T-cell (primary cell): Measurements from ENCODE around the gene C6orf47. TPM values are rescaled to one million over a fixed set of nuclear protein-coding genes. Genes with fewer than 3 reads are reported as not detected.

ENCODE experiments used
- ATAC-seq, 4 experiments: fragments of 200-7000 bp in 3 of 4; fragments of 150-1000 bp in 1 of 4; cut with Tn5 transposase; replicated peaks in 1 of 4; 1 replicate in 3 of 4; 2 replicates in 1 of 4; pipeline ENCODE4 v1.10.0; 2021; ENCODE audit warnings: moderate library complexity in 3 of 4, mild to moderate bottlenecking in 2 of 4, moderate number of reproducible peaks in 1 of 4
- CTCF ChIA-PET, 2 donors: fragments of 300-600 bp; sonication (Branson Sonifier 250); formaldehyde crosslinking; loops; one replicate each; lab custom pipeline; 2022; ENCODE audit warnings: antibody characterized with exemption in 2 of 2; lab: Charles Lee
- POLR2A ChIA-PET, 2 donors: fragments of 300-600 bp; sonication (Branson Sonifier 250); formaldehyde crosslinking; loops; one replicate each; lab custom pipeline; 2022; ENCODE audit warnings: antibody characterized with exemption in 2 of 2; lab: Charles Lee
- DNase-seq, 35 experiments: peaks; one replicate each; pipeline versions ENCODE4 v3.0.0 to v3.0.0-alpha.2; 2013 to 2023
- H3K27ac ChIP-seq: one replicate; pipeline ENCODE4 v1.5.1; 2013; ENCODE audit warnings: low read length
- H3K27me3 ChIP-seq, 2 experiments: replicated peaks in 1 of 2; 1 replicate in 1 of 2; 2 replicates in 1 of 2; pipeline versions ENCODE4 v1.6.1 to v1.7.0; 2013; ENCODE audit warnings: low read length in 1 of 2, mixed read lengths in 1 of 2; ENCODE audit not compliant: control insufficient read depth in 2 of 2, insufficient read depth in 2 of 2; ENCODE audit errors: extremely low read depth in 1 of 2
- H3K36me3 ChIP-seq, 2 donors: 1 replicate in 1 of 2; 2 replicates in 1 of 2; pipeline versions ENCODE4 v1.6.1 to v1.7.0; 2013; ENCODE audit warnings: low read length in 1 of 2; ENCODE audit not compliant: control insufficient read depth in 2 of 2, insufficient read depth in 1 of 2; ENCODE audit errors: extremely low read depth in 1 of 2
- H3K4me1 ChIP-seq, 2 experiments: 1 replicate in 1 of 2; 2 replicates in 1 of 2; pipeline versions ENCODE4 v1.6.1 to v1.7.0; 2013; ENCODE audit warnings: low read length in 2 of 2, mixed read lengths in 1 of 2; ENCODE audit not compliant: insufficient read depth in 2 of 2, control insufficient read depth in 1 of 2; ENCODE audit errors: extremely low read depth in 1 of 2
- H3K4me3 ChIP-seq, 2 donors: 1 replicate in 1 of 2; 2 replicates in 1 of 2; pipeline versions ENCODE4 v1.5.1 to v1.7.0; 2013; ENCODE audit warnings: mild to moderate bottlenecking in 2 of 2, low read length in 1 of 2, moderate library complexity in 1 of 2; ENCODE audit not compliant: control insufficient read depth in 1 of 2; ENCODE audit errors: extremely low read depth in 1 of 2
- H3K9me3 ChIP-seq: 2 replicates; pipeline ENCODE4 v1.7.0; 2013
- H3K27ac Mint-ChIP-seq, 2 donors: one replicate each; pipeline ENCODE4 v1.8.0; 2020 to 2021; ENCODE audit warnings: mild to moderate bottlenecking in 2 of 2, mixed read lengths in 2 of 2
- H3K27me3 Mint-ChIP-seq, 2 donors: one replicate each; pipeline ENCODE4 v1.8.0; 2021 to 2022; ENCODE audit warnings: mixed read lengths in 2 of 2
- H3K36me3 Mint-ChIP-seq: one replicate; pipeline ENCODE4 v1.8.0; 2021; ENCODE audit warnings: mixed read lengths
- H3K4me1 Mint-ChIP-seq, 3 donors: one replicate each; pipeline ENCODE4 v1.8.0; 2020 to 2022; ENCODE audit warnings: mixed read lengths in 3 of 3, mild to moderate bottlenecking in 1 of 3
- H3K4me3 Mint-ChIP-seq, 3 donors: one replicate each; pipeline ENCODE4 v1.8.0; 2020 to 2022; ENCODE audit warnings: mild to moderate bottlenecking in 3 of 3, mixed read lengths in 3 of 3, moderate library complexity in 3 of 3
- H3K9me3 Mint-ChIP-seq, 3 donors: one replicate each; pipeline ENCODE4 v1.8.0; 2020 to 2022; ENCODE audit warnings: mixed read lengths in 3 of 3
- WGBS: methylation state at CpG from one replicate; pipeline ENCODE4 v1.1.5; 2013; ENCODE audit warnings: missing lambda C conversion rate; ENCODE audit not compliant: insufficient coverage; 5-methylcytosine and 5-hydroxymethylcytosine counted together
- total RNA-seq, 35 experiments: library from RNA in 6 of 35; stranded (reverse) in 6 of 35; fragments of 120-200 nt in 1 of 35; gene quantifications; one replicate each; pipeline versions ENCODE4 v1.2.1 to v1.2.4 and lab custom pipeline; 2013 to 2026

C6orf47 gene
- total RNA-seq, 5 donors from 2014 or later (not counting 1 experiment from before 2014, with no cell fraction given) = 16.3 to 36.2 (median 33.4) TPM

GRCh38 chr6:31621991-31622390, 38.6 kb downstream of the C6orf47 start:
- Histone ChIP-seq H3K27me3 (no peaks in the 10 kb centered on the region), H3K36me3 (peaks cover 6 to 42% of the 10 kb centered on the region in 2 donors), H3K4me3 (no peak overlapping the region), H3K4me1 (peaks cover 15 to 25% of the 10 kb centered on the region in 2 experiments), H3K27ac (peak overlapping the region; percentile 85), H3K9me3 (no peaks in the 10 kb centered on the region)
- Mint-ChIP-seq H3K36me3 (peaks cover 32% of the 10 kb centered on the region), H3K27me3 (no peaks in the 10 kb centered on the region), H3K4me1 (peaks cover 18 to 34% (median 26%) of the 10 kb centered on the region in 3 donors), H3K4me3 (peak overlapping the region; percentile 75 to 87 (median 83)), H3K27ac (peak overlapping the region; percentile 93 to 96), H3K9me3 (no peaks in the 10 kb centered on the region)
- no peak for DNase-seq
- ChIA-PET POLR2A (interaction anchor here in 1 of 2 donors (0.6 kb wide), 1 partner anchor 79 kb away, joined by 3 read pairs; no protein-coding TSS in a partner anchor), CTCF (interaction anchor here in 1 of 2 donors (1.4 kb wide), 1 partner anchor 208 kb away, joined by 3 read pairs; no protein-coding TSS in a partner anchor)
- ATAC-seq = no peak
- whole genome bisulfite sequencing = 30% methylated on average over 1 of the region's 4 CpGs

- DNase-seq = peak in 1 of 35 experiments; percentile 6
- Mint-ChIP-seq H3K27ac (peak overlapping the region; percentile 93 to 96), H3K9me3 (no peaks in the 10 kb centered on the region), H3K27me3 (no peaks in the 10 kb centered on the region), H3K36me3 (peaks cover 29% of the 10 kb centered on the region), H3K4me1 (peaks cover 23 to 39% (median 32%) of the 10 kb centered on the region in 3 donors), H3K4me3 (peak overlapping the region; percentile 75 to 87 (median 83))
- Histone ChIP-seq H3K4me1 (peaks cover 21 to 29% of the 10 kb centered on the region in 2 experiments), H3K4me3 (peak overlapping the region; percentile 65 to 67), H3K27ac (peak overlapping the region; percentile 85), H3K9me3 (no peaks in the 10 kb centered on the region), H3K27me3 (no peaks in the 10 kb centered on the region), H3K36me3 (peaks cover 6 to 36% of the 10 kb centered on the region in 2 donors)
- WGBS = 27% methylated on average over 10 of the region's 15 CpGs
- ATAC-seq = no peak
- CTCF ChIA-PET = interaction anchor here in 1 of 2 donors (0.6 to 1.4 kb wide), 3 partner anchors 40 to 209 kb away, joined by 3 to 4 read pairs (median 3); no protein-coding TSS in a partner anchor
- POLR2A ChIA-PET = interaction anchor here in 1 of 2 donors (0.6 kb wide), 1 partner anchor 78 kb away, joined by 3 read pairs; no protein-coding TSS in a partner anchor
Observed at GRCh38 chr6:31621320-31621939, 39.1 kb downstream of the C6orf47 start.

GRCh38 chr6:31620586-31621319, 39.8 kb downstream of the C6orf47 start, which contains the start of gene PRRC2A:
PRRC2A (plus strand) TSS chr6:31620715; CDS start chr6:31622790, 2,075 bp downstream.
- Histone ChIP-seq H3K27ac (peak within 1 kb of the TSS; percentile 98), H3K9me3 (no peaks in the 10 kb centered on the region), H3K27me3 (no peaks in the 10 kb centered on the region), H3K36me3 (peaks cover 6 to 30% of the 10 kb centered on the region in 2 donors), H3K4me3 (peak within 1 kb of the TSS; percentile 65 to 67), H3K4me1 (peaks cover 24 to 36% of the 10 kb centered on the region in 2 experiments)
- ChIA-PET POLR2A (no interaction called here), CTCF (interaction anchor here in 1 of 2 donors (0.6 to 1.4 kb wide), 4 partner anchors 41 to 209 kb away, joined by 3 to 10 read pairs (median 4); no protein-coding TSS in a partner anchor)
- Mint-ChIP-seq H3K4me3 (peak within 1 kb of the TSS; percentile 75 to 87 (median 83)), H3K27me3 (no peaks in the 10 kb centered on the region), H3K9me3 (no peaks in the 10 kb centered on the region), H3K36me3 (peaks cover 24% of the 10 kb centered on the region), H3K27ac (peak within 1 kb of the TSS; percentile 95 to 96), H3K4me1 (peaks cover 30 to 46% (median 39%) of the 10 kb centered on the region in 3 donors)
- WGBS = 0% methylated on average over 28 of the region's 67 CpGs
- peak in 3 of 4 experiments; percentile 35 to 39 (median 38) for ATAC-seq
- DNase-seq = peak in 13 of 35 experiments; percentile 60 to 97 (median 86)

- H3K4me3 Mint-ChIP-seq = peak overlapping the region; percentile 75 to 87 (median 83)
- H3K27me3 Mint-ChIP-seq = no peaks in the 10 kb centered on the region
- ChIA-PET POLR2A (interaction anchor here in 1 of 2 donors (0.6 kb wide), 1 partner anchor 46 kb away, joined by 6 read pairs; the partner anchor contains the start of gene CSNK2B), CTCF (interaction anchor here (0.6 to 1.0 kb wide), 2 partner anchors 26 to 210 kb away, joined by 4 to 10 read pairs; no protein-coding TSS in a partner anchor)
- peaks cover 31 to 43% of the 10 kb centered on the region in 2 experiments for H3K4me1 ChIP-seq
- ATAC-seq (peak; percentile 84 to 89 (median 88)), DNase-seq (peak; percentile 89 to 98 (median 95))
- no peaks in the 10 kb centered on the region for H3K9me3 Mint-ChIP-seq
- peaks cover 18% of the 10 kb centered on the region for H3K36me3 Mint-ChIP-seq
- peak overlapping the region; percentile 61 to 65 for H3K4me3 ChIP-seq
- WGBS = under 1% methylated on average over 41 of the region's 50 CpGs
- peak overlapping the region; percentile 98 for H3K27ac ChIP-seq
- peaks cover 38 to 53% (median 46%) of the 10 kb centered on the region in 3 donors for H3K4me1 Mint-ChIP-seq
- no peaks in the 10 kb centered on the region for H3K27me3 ChIP-seq
- H3K36me3 ChIP-seq = peaks cover 6 to 22% of the 10 kb centered on the region in 2 donors
- peak overlapping the region; percentile 92 to 95 for H3K27ac Mint-ChIP-seq
- no peaks in the 10 kb centered on the region for H3K9me3 ChIP-seq
Observed at GRCh38 chr6:31619805-31620585, 40.6 kb downstream of the C6orf47 start.

- Mint-ChIP-seq H3K4me1 (peaks cover 36 to 53% (median 40%) of the 10 kb centered on the region in 3 donors), H3K27me3 (no peaks in the 10 kb centered on the region), H3K27ac (peak overlapping the region in 1 of 2 donors; percentile 91), H3K9me3 (no peaks in the 10 kb centered on the region), H3K4me3 (peak overlapping the region in 1 of 3 donors; percentile 79), H3K36me3 (no peaks in the 10 kb centered on the region)
- Histone ChIP-seq H3K4me3 (peak overlapping the region in 1 of 2 donors; percentile 69), H3K27ac (no peak overlapping the region), H3K36me3 (no peaks in the 10 kb centered on the region), H3K27me3 (peaks cover 0 to 2% of the 10 kb centered on the region in 2 experiments), H3K9me3 (no peaks in the 10 kb centered on the region), H3K4me1 (peaks cover 31 to 43% of the 10 kb centered on the region in 2 experiments)
- ChIA-PET CTCF (interaction anchor here in 1 of 2 donors (0.6 kb wide), 1 partner anchor 1728 kb away, joined by 5 read pairs; no protein-coding TSS in a partner anchor), POLR2A (interaction anchor here in 1 of 2 donors (0.6 kb wide), 1 partner anchor 252 kb away, joined by 3 read pairs; no protein-coding TSS in a partner anchor)
- no peak for ATAC-seq
- DNase-seq = no peak
- 86% methylated on average over 2 of the region's 2 CpGs for WGBS
Observed at GRCh38 chr6:31617010-31617409, 43.6 kb downstream of the C6orf47 start.
